CD4-positive, alpha-beta T cell (primary cell): ENCODE data around the gene SYNCRIP. TPM values are rescaled to one million over a fixed set of nuclear protein-coding genes. Genes with fewer than 3 reads are reported as not detected.

Experiments used
- ATAC-seq: fragments of 200-7000 bp; cut with Tn5 transposase; one replicate; pipeline ENCODE4 v1.10.0; 2022; ENCODE audit warnings: mild to moderate bottlenecking; ENCODE audit not compliant: poor library complexity
- CTCF ChIA-PET: fragments of 350-600 bp; sonication (Branson Sonifier 250); formaldehyde crosslinking; loops from one replicate; lab custom pipeline; 2021; ENCODE audit warnings: antibody characterized with exemption, inconsistent platforms; lab: Charles Lee
- POLR2A ChIA-PET: fragments of 350-600 bp; sonication (Branson Sonifier 250); formaldehyde crosslinking; loops from one replicate; lab custom pipeline; 2021; ENCODE audit warnings: antibody characterized with exemption, inconsistent platforms; lab: Charles Lee
- DNase-seq, 14 experiments: peaks; one replicate each; pipeline ENCODE4 v3.0.0-alpha.2; 2013 to 2020; ENCODE audit warnings: mixed read lengths in 2 of 14
- H3K27ac ChIP-seq, 2 donors: one replicate each; pipeline versions ENCODE4 v1.5.1 to v1.7.0; 2013; ENCODE audit warnings: low read length in 2 of 2, low read depth in 1 of 2, mild to moderate bottlenecking in 1 of 2
- H3K27me3 ChIP-seq, 2 experiments: 1 replicate in 1 of 2; 2 replicates in 1 of 2; pipeline versions ENCODE4 v1.6.1 to v1.7.0; 2013; ENCODE audit warnings: low read length in 2 of 2, control low read depth in 1 of 2, mild to moderate bottlenecking in 1 of 2, moderate library complexity in 1 of 2; ENCODE audit not compliant: insufficient read depth in 2 of 2, control insufficient read depth in 1 of 2
- H3K36me3 ChIP-seq: one replicate; pipeline ENCODE4 v1.6.1; 2013; ENCODE audit warnings: low read length, control low read depth; ENCODE audit not compliant: insufficient read depth
- H3K4me1 ChIP-seq: one replicate; pipeline ENCODE4 v1.6.1; 2013; ENCODE audit warnings: low read length, control low read depth; ENCODE audit not compliant: insufficient read depth
- H3K4me3 ChIP-seq: one replicate; pipeline ENCODE4 v1.5.1; 2013; ENCODE audit warnings: mild to moderate bottlenecking, low read length, moderate library complexity
- H3K9me3 ChIP-seq, 2 experiments: 1 replicate in 1 of 2; 2 replicates in 1 of 2; pipeline versions ENCODE4 v1.6.1 to v1.7.0; 2013; ENCODE audit warnings: low read length in 2 of 2, mild to moderate bottlenecking in 2 of 2, control low read depth in 1 of 2, moderate library complexity in 1 of 2; ENCODE audit not compliant: control insufficient read depth in 1 of 2, insufficient read depth in 1 of 2
- H3K27ac Mint-ChIP-seq: one replicate; pipeline ENCODE4 v1.8.0; 2020; ENCODE audit warnings: mixed read lengths
- H3K27me3 Mint-ChIP-seq: one replicate; pipeline ENCODE4 v1.8.0; 2021; ENCODE audit warnings: mixed read lengths
- H3K36me3 Mint-ChIP-seq: one replicate; pipeline ENCODE4 v1.8.0; 2021; ENCODE audit warnings: low read depth, mixed read lengths
- H3K4me1 Mint-ChIP-seq: one replicate; pipeline ENCODE4 v1.8.0; 2021; ENCODE audit warnings: low read depth, mixed read lengths
- H3K4me3 Mint-ChIP-seq: one replicate; pipeline ENCODE4 v1.8.0; 2020; ENCODE audit warnings: mild to moderate bottlenecking, mixed read lengths
- H3K9me3 Mint-ChIP-seq: one replicate; pipeline ENCODE4 v1.8.0; 2020; ENCODE audit warnings: mixed read lengths
- intact Hi-C, 2 experiments: fragments of 100-400 bp; cut with DNase I in 1 of 2; cut with micrococcal nuclease in 1 of 2; formaldehyde crosslinking; loops; one replicate each; pipeline versions ENCODE4 v1.15.1 to v1.9.0; 2023 to 2025; cut with DNase I, micrococcal nuclease
- total RNA-seq, 174 experiments: library from RNA in 2 of 174; stranded (reverse) in 2 of 174; gene quantifications; one replicate each; pipeline ENCODE4 v1.2.3 and lab custom pipeline; 2021 to 2026
- TF ChIP-seq, protein P1 (sequence below): fragments of 200-600 bp; IDR thresholded peaks from one replicate; pipeline ENCODE4 v1.8.0; 2022; ENCODE audit warnings: antibody characterized with exemption, mild to moderate bottlenecking

Gene SYNCRIP
- total RNA-seq, 2 experiments from 2014 or later, result 53.2 to 58.3 TPM

- no peak overlapping the region for H3K4me3 ChIP-seq
- peaks cover 7% of the 10 kb centered on the region for H3K36me3 Mint-ChIP-seq
- H3K4me1 ChIP-seq, result peaks cover 11% of the 10 kb centered on the region
- H3K9me3 Mint-ChIP-seq, result peaks cover 12% of the 10 kb centered on the region
- DNase-seq (no peak), ATAC-seq (no peak)
- H3K27me3 ChIP-seq, result no peaks in the 10 kb centered on the region
- TF ChIP-seq, protein P1, sequence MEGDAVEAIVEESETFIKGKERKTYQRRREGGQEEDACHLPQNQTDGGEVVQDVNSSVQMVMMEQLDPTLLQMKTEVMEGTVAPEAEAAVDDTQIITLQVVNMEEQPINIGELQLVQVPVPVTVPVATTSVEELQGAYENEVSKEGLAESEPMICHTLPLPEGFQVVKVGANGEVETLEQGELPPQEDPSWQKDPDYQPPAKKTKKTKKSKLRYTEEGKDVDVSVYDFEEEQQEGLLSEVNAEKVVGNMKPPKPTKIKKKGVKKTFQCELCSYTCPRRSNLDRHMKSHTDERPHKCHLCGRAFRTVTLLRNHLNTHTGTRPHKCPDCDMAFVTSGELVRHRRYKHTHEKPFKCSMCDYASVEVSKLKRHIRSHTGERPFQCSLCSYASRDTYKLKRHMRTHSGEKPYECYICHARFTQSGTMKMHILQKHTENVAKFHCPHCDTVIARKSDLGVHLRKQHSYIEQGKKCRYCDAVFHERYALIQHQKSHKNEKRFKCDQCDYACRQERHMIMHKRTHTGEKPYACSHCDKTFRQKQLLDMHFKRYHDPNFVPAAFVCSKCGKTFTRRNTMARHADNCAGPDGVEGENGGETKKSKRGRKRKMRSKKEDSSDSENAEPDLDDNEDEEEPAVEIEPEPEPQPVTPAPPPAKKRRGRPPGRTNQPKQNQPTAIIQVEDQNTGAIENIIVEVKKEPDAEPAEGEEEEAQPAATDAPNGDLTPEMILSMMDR, result no peak
- no peak overlapping the region for H3K27ac ChIP-seq
- H3K36me3 ChIP-seq, result peaks cover 14% of the 10 kb centered on the region
- peaks cover 61% of the 10 kb centered on the region for H3K4me1 Mint-ChIP-seq
- H3K9me3 ChIP-seq, result no peaks in the 10 kb centered on the region
- no peak overlapping the region for H3K4me3 Mint-ChIP-seq
- intact Hi-C loops, result no loop called here
- H3K27ac Mint-ChIP-seq, result no peak overlapping the region
- no peaks in the 10 kb centered on the region for H3K27me3 Mint-ChIP-seq
- ChIA-PET CTCF (no interaction called here), POLR2A (interaction anchor here (1.3 kb wide), 1 partner anchor 12 kb away, joined by 4 read pairs; the partner anchor contains the start of gene SNX14)
Observed at GRCh38 chr6:85581572-85581971, 61.1 kb downstream of the SYNCRIP start.

- CTCF ChIA-PET, result no interaction called here
- Mint-ChIP-seq H3K4me1 (peaks cover 58% of the 10 kb centered on the region), H3K27me3 (no peaks in the 10 kb centered on the region), H3K36me3 (peaks cover 3% of the 10 kb centered on the region), H3K9me3 (peaks cover 12% of the 10 kb centered on the region), H3K4me3 (no peak overlapping the region), H3K27ac (no peak overlapping the region)
- ATAC-seq, result no peak
- no peaks in the 10 kb centered on the region for H3K27me3 ChIP-seq
- DNase-seq, result no peak
- POLR2A ChIA-PET, result interaction anchor here (1.3 kb wide), 1 partner anchor 12 kb away, joined by 4 read pairs; the partner anchor contains the start of gene SNX14
- H3K27ac ChIP-seq, result no peak overlapping the region
- no peaks in the 10 kb centered on the region for H3K9me3 ChIP-seq
- H3K4me3 ChIP-seq, result no peak overlapping the region
- peaks cover 11% of the 10 kb centered on the region for H3K4me1 ChIP-seq
- intact Hi-C loops, result no loop called here
- TF ChIP-seq, protein P1, result no peak
- peaks cover 14% of the 10 kb centered on the region for H3K36me3 ChIP-seq
Observed at GRCh38 chr6:85580878-85581267, 61.8 kb downstream of the SYNCRIP start.

GRCh38 chr6:85580118-85580877 is 62.4 kb downstream of the SYNCRIP start:
- no peaks in the 10 kb centered on the region for H3K27me3 Mint-ChIP-seq
- Histone ChIP-seq H3K27me3 (no peaks in the 10 kb centered on the region), H3K4me1 (peaks cover 11% of the 10 kb centered on the region), H3K27ac (no peak overlapping the region), H3K9me3 (no peaks in the 10 kb centered on the region), H3K4me3 (no peak overlapping the region), H3K36me3 (peaks cover 14% of the 10 kb centered on the region)
- DNase-seq, result no peak
- ATAC-seq, result no peak
- intact Hi-C loops, result no loop called here
- H3K4me3 Mint-ChIP-seq, result no peak overlapping the region
- CTCF ChIA-PET, result no interaction called here
- peaks cover 59% of the 10 kb centered on the region for H3K4me1 Mint-ChIP-seq
- TF ChIP-seq, protein P1, result no peak
- H3K9me3 Mint-ChIP-seq, result peaks cover 12% of the 10 kb centered on the region
- H3K27ac Mint-ChIP-seq, result no peak overlapping the region
- POLR2A ChIA-PET, result interaction anchor here (1.0 kb wide), 1 partner anchor 13 kb away, joined by 3 read pairs; the partner anchor contains the start of gene SNX14
- H3K36me3 Mint-ChIP-seq, result no peaks in the 10 kb centered on the region
